BE2C (cell line): ENCODE data around the gene DCDC2C.

Experiments
- DNase-seq: peaks from one replicate; pipeline ENCODE4 v3.0.0-alpha.2; 2020
- H3K27me3 ChIP-seq: fragments of 250-450 bp; sonication (Bioruptor Pico); 2 replicates; pipeline ENCODE4 v1.5.1; 2020; ENCODE audit warnings: mild to moderate bottlenecking
- H3K36me3 ChIP-seq: fragments of 250-450 bp; sonication (Bioruptor Pico); 2 replicates; pipeline ENCODE4 v1.5.1; 2020; ENCODE audit warnings: mild to moderate bottlenecking
- H3K4me1 ChIP-seq: fragments of 250-450 bp; sonication (Bioruptor Pico); 2 replicates; pipeline ENCODE4 v1.5.1; 2020
- H3K4me3 ChIP-seq: 2 replicates; pipeline ENCODE4 v1.5.1; 2011; ENCODE audit warnings: low read depth, low read length
- H3K9me3 ChIP-seq: fragments of 250-450 bp; sonication (Bioruptor Pico); 2 replicates; pipeline ENCODE4 v1.5.1; 2020
- CTCF ChIP-seq: IDR thresholded peaks from 2 replicates; pipeline ENCODE4 v1.5.1; 2012; ENCODE audit warnings: mild to moderate bottlenecking, low read depth, low read length

DCDC2C gene

GRCh38 chr2:3678212-3678611, 25.2 kb upstream of the DCDC2C start:
- Histone ChIP-seq H3K4me3 (no peak overlapping the region), H3K36me3 (no peaks in the 10 kb centered on the region), H3K9me3 (no peaks in the 10 kb centered on the region)

GRCh38 chr2:3679180-3679579, 24.2 kb upstream of the DCDC2C start:
- Histone ChIP-seq H3K27me3 (no peaks in the 10 kb centered on the region), H3K9me3 (no peaks in the 10 kb centered on the region), H3K4me3 (no peak overlapping the region), H3K4me1 (no peaks in the 10 kb centered on the region; the same call in 1 of the 2 replicates), H3K36me3 (no peaks in the 10 kb centered on the region)
- DNase-seq = no peak
- TF ChIP-seq CTCF = no peak

More at GRCh38 chr2:3678212-3678611, 25.2 kb upstream of the DCDC2C start:
- no peak for TF ChIP-seq CTCF
- no peak for DNase-seq
- no peaks in the 10 kb centered on the region for H3K27me3 ChIP-seq
- H3K4me1 ChIP-seq = no peaks in the 10 kb centered on the region; the same call in 1 of the 2 replicates

- no peak for TF ChIP-seq CTCF
- no peaks in the 10 kb centered on the region for H3K9me3 ChIP-seq
- no peak overlapping the region for H3K4me3 ChIP-seq
- H3K4me1 ChIP-seq = no peaks in the 10 kb centered on the region; the same call in 1 of the 2 replicates
- no peak for DNase-seq
- H3K27me3 ChIP-seq = no peaks in the 10 kb centered on the region
- H3K36me3 ChIP-seq = no peaks in the 10 kb centered on the region
These were observed 23.6 kb upstream of the DCDC2C start for GRCh38 chr2:3679616-3680393.

GRCh38 chr2:3680548-3681345, 22.6 kb upstream of the DCDC2C start:
- TF ChIP-seq CTCF = no peak
- no peaks in the 10 kb centered on the region for H3K36me3 ChIP-seq
- H3K4me1 ChIP-seq = no peaks in the 10 kb centered on the region; the same call in 1 of the 2 replicates
- H3K27me3 ChIP-seq = no peaks in the 10 kb centered on the region
- no peak for DNase-seq
- H3K4me3 ChIP-seq = no peak overlapping the region
- H3K9me3 ChIP-seq = no peaks in the 10 kb centered on the region; the same call in 1 of the 2 replicates

- no peaks in the 10 kb centered on the region; the same call in 1 of the 2 replicates for H3K9me3 ChIP-seq
- no peak for TF ChIP-seq CTCF
- H3K4me3 ChIP-seq = no peak overlapping the region
- no peak for DNase-seq
- no peaks in the 10 kb centered on the region for H3K27me3 ChIP-seq
- no peaks in the 10 kb centered on the region for H3K36me3 ChIP-seq
- no peaks in the 10 kb centered on the region; the same call in 1 of the 2 replicates for H3K4me1 ChIP-seq
These were observed 21.8 kb upstream of the DCDC2C start for GRCh38 chr2:3681625-3682024.
